Transverse colon (tissue), 4 donors: ENCODE data around the gene SNRPB2. TPM values are rescaled to one million over a fixed set of nuclear protein-coding genes. Genes with fewer than 3 reads are reported as not detected.

Experiments
- DNase-seq: peaks from one replicate; pipeline ENCODE4 v3.0.0-alpha.2; 2019
- H3K27ac ChIP-seq, 4 donors: fragments of 200-600 bp; sonication (generic); 2 replicates each; pipeline ENCODE4 v1.5.1; 2016 to 2018; ENCODE audit warnings: inconsistent platforms in 4 of 4
- H3K27me3 ChIP-seq: fragments of 200-600 bp; sonication (generic); 2 replicates; pipeline ENCODE4 v1.5.1; 2017; ENCODE audit warnings: inconsistent platforms
- H3K36me3 ChIP-seq, 4 donors: fragments of 200-600 bp; sonication (generic); 2 replicates each; pipeline ENCODE4 v1.5.1; 2017 to 2019; ENCODE audit warnings: inconsistent platforms in 4 of 4
- H3K4me1 ChIP-seq, 4 donors: fragments of 200-600 bp; sonication (generic); 2 replicates each; pipeline ENCODE4 v1.5.1; 2017 to 2020; ENCODE audit warnings: inconsistent platforms in 4 of 4
- H3K4me3 ChIP-seq, 4 donors: fragments of 200-600 bp; sonication (generic); 1 replicate in 1 of 4; 2 replicates in 3 of 4; pipeline versions ENCODE4 v1.5.1 to v1.6.1; 2017 to 2019; ENCODE audit warnings: inconsistent platforms in 4 of 4
- H3K9me3 ChIP-seq, 2 donors: fragments of 200-600 bp; sonication (generic); 2 replicates each; pipeline ENCODE4 v1.5.1; 2017 to 2019; ENCODE audit warnings: inconsistent platforms in 2 of 2
- CTCF ChIP-seq, 5 experiments: fragments of 200-600 bp in 3 of 5; fragments of 450-650 bp in 2 of 5; sonication (generic) in 3 of 5; IDR thresholded peaks; 1 replicate in 2 of 5; 2 replicates in 3 of 5; pipeline ENCODE4 v1.5.1; 2016 to 2017; ENCODE audit warnings: antibody characterized with exemption in 5 of 5, inconsistent platforms in 3 of 5, mild to moderate bottlenecking in 2 of 5, moderate library complexity in 1 of 5
- EP300 ChIP-seq: sonication (generic); formaldehyde crosslinking; IDR thresholded peaks from one replicate; pipeline ENCODE4 v1.6.1; 2017; ENCODE audit warnings: antibody characterized with exemption, low read depth
- POLR2A ChIP-seq: fragments of 450-650 bp; IDR thresholded peaks from one replicate; pipeline ENCODE4 v1.6.1; 2016; ENCODE audit warnings: antibody characterized with exemption, mild to moderate bottlenecking, moderate library complexity
- POLR2AphosphoS5 ChIP-seq, 3 donors: sonication (generic); formaldehyde crosslinking; IDR thresholded peaks; one replicate each; pipeline ENCODE4 v1.6.1; 2016; ENCODE audit warnings: antibody characterized with exemption in 3 of 3
- WGBS, 2 donors: methylation state at CpG; one replicate each; pipeline ENCODE4 v1.1.5; 2018; ENCODE audit warnings: low coverage in 1 of 2; 5-methylcytosine and 5-hydroxymethylcytosine counted together
- in situ Hi-C, 4 donors: fragments of 200-750 bp; cut with MboI; loops; one replicate each; pipeline versions ENCODE4 v1.15.0 to v1.15.1; 2017; ENCODE audit warnings: low sequenced_read_pairs in 3 of 4, low pct_ligation_motif_present in 1 of 4, low pct_unique_long_range_greater_than_20kb in 1 of 4
- intact Hi-C: fragments of 100-400 bp; cut with DNase I; formaldehyde crosslinking; loops from one replicate; pipeline ENCODE4 v1.15.1; 2023; ENCODE audit warnings: low total_unique reads
- total RNA-seq, 4 donors: library from RNA; depleted of rRNA; stranded (reverse); fragments of >200 nt; gene quantifications; one replicate each; pipeline ENCODE4 v1.1.0, GENCODE V29; 2016

The SNRPB2 gene
- total RNA-seq, 4 donors from 2014 or later = 20.3 to 52.1 (median 30.9) TPM

- TF ChIP-seq CTCF (IDR thresholded peaks at IDR 0.05) = no peak
- no peak for TF ChIP-seq POLR2A
- no peak for TF ChIP-seq EP300
- TF ChIP-seq POLR2AphosphoS5 (IDR thresholded peaks at IDR 0.05) = no peak
- no peak overlapping the region for H3K27ac ChIP-seq
- H3K4me3 ChIP-seq = no peak overlapping the region
- intact Hi-C loops (no loop called here), in situ Hi-C loops (loop anchor here in 3 of 4 donors (25.0 kb wide), 2 partner anchors 240 to 1040 kb away; no protein-coding TSS in a partner anchor)
- no peaks in the 10 kb centered on the region for H3K4me1 ChIP-seq
- H3K36me3 ChIP-seq = no peaks in the 10 kb centered on the region
- WGBS, 2 donors = 80 to 86% methylated on average over 1 of the region's 1 CpG
- DNase-seq = no peak
- H3K9me3 ChIP-seq = no peaks in the 10 kb centered on the region
- no peaks in the 10 kb centered on the region for H3K27me3 ChIP-seq
Measured at GRCh38 chr20:16752082-16752481, 22.3 kb downstream of the SNRPB2 start.

GRCh38 chr20:16752901-16753300, 23.1 kb downstream of the SNRPB2 start:
- no peaks in the 10 kb centered on the region for H3K27me3 ChIP-seq
- H3K4me3 ChIP-seq = no peak overlapping the region
- no peaks in the 10 kb centered on the region for H3K9me3 ChIP-seq
- no peak overlapping the region for H3K27ac ChIP-seq
- TF ChIP-seq POLR2AphosphoS5 (IDR thresholded peaks at IDR 0.05) = no peak
- no peak for TF ChIP-seq EP300
- TF ChIP-seq CTCF (IDR thresholded peaks at IDR 0.05) = no peak
- no peak for TF ChIP-seq POLR2A
- intact Hi-C loops = no loop called here
- H3K36me3 ChIP-seq = no peaks in the 10 kb centered on the region
- DNase-seq = no peak
- in situ Hi-C loops = loop anchor here in 3 of 4 donors (25.0 kb wide), 2 partner anchors 241 to 1041 kb away; no protein-coding TSS in a partner anchor
- H3K4me1 ChIP-seq = no peaks in the 10 kb centered on the region

GRCh38 chr20:16758454-16759180, 28.8 kb downstream of the SNRPB2 start:
- Histone ChIP-seq H3K4me3 (no peak overlapping the region), H3K27me3 (no peaks in the 10 kb centered on the region), H3K4me1 (peaks cover 0 to 4% (median 1%) of the 10 kb centered on the region in 4 donors), H3K9me3 (no peaks in the 10 kb centered on the region), H3K36me3 (no peaks in the 10 kb centered on the region), H3K27ac (no peak overlapping the region)
- intact Hi-C loops = no loop called here
- in situ Hi-C loops = loop anchor here in 3 of 4 donors (25.0 kb wide), 2 partner anchors 246 to 1046 kb away; no protein-coding TSS in a partner anchor
- no peak for DNase-seq
- 30 to 44% methylated on average over 2 of the region's 2 CpGs for WGBS, 2 donors
- no peak for TF ChIP-seq CTCF (IDR thresholded peaks at IDR 0.05)
- TF ChIP-seq POLR2AphosphoS5 (IDR thresholded peaks at IDR 0.05) = no peak
- TF ChIP-seq POLR2A = no peak
- no peak for TF ChIP-seq EP300

- no peak for DNase-seq
- in situ Hi-C loops = loop anchor here in 3 of 4 donors (25.0 kb wide), 2 partner anchors 247 to 1047 kb away; no protein-coding TSS in a partner anchor
- TF ChIP-seq POLR2AphosphoS5 (IDR thresholded peaks at IDR 0.05) (no peak), POLR2A (no peak), EP300 (no peak), CTCF (IDR thresholded peaks at IDR 0.05) (no peak)
Measured at GRCh38 chr20:16759181-16759563, 29.3 kb downstream of the SNRPB2 start.

More at GRCh38 chr20:16759181-16759563, 29.3 kb downstream of the SNRPB2 start:
- no peak overlapping the region for H3K4me3 ChIP-seq
- H3K36me3 ChIP-seq = no peaks in the 10 kb centered on the region
- no peaks in the 10 kb centered on the region for H3K9me3 ChIP-seq
- peaks cover 0 to 4% (median 1%) of the 10 kb centered on the region in 4 donors for H3K4me1 ChIP-seq
- intact Hi-C loops = no loop called here
- no peaks in the 10 kb centered on the region for H3K27me3 ChIP-seq
- WGBS, 2 donors = 60 to 91% methylated on average over 1 of the region's 1 CpG
- H3K27ac ChIP-seq = no peak overlapping the region
